ENCODE data around the gene RC3H2. TPM values are rescaled to one million over a fixed set of nuclear protein-coding genes. Genes with fewer than 3 reads are reported as not detected.
"Not testable (repeated sequence)": the region's sequence is repeated elsewhere in the genome, so short reads cannot be mapped to it uniquely, and the experiment has no call there.

Gene RC3H2
- total and polyA plus RNA-seq, 12 donors = 7.1 to 52.2 (median 42.9) TPM

GRCh38 chr9:122883125-122883524 lies 22.0 kb downstream of the RC3H2 start:
- no peak overlapping the region for H3K4me3 ChIP-seq
- no peak overlapping the region for H3K27ac ChIP-seq
- intact Hi-C loops (cut with DNase I) = no loop called here
- TF ChIP-seq CTCF (IDR thresholded peaks at IDR 0.05) = no peak
- H3K4me1 ChIP-seq = no peaks in the 10 kb centered on the region
- H3K9me3 ChIP-seq = no peaks in the 10 kb centered on the region
- no peak for DNase-seq
- H3K36me3 ChIP-seq = peaks cover 0 to 100% (median 68%) of the 10 kb centered on the region in 9 donors
- H3K27me3 ChIP-seq = no peaks in the 10 kb centered on the region
- WGBS, 2 donors = 92 to 96% methylated on average over 2 of the region's 2 CpGs
- no peak for ATAC-seq

DNA sequence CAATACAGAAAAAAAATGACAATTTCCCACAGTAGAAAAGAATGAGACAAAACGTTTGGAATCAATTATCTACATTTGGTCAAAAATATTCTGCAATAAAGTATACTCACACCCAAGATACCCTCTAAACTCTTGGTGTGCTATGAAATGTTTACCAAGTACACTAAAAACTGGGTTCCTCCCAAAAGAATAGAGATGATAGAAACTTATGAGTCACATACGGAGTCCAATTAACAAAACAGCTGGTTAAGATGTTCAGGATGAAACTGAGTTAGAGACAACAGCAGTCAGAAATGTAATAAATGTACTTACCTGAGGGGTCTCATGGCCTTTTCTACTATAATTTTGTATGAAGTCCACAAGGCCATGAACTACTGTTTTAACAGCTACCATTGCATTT lies 25.7 kb downstream of the RC3H2 start:
- Histone ChIP-seq H3K36me3 (peaks cover 0 to 100% (median 78%) of the 10 kb centered on the region in 9 donors), H3K27ac (no peak overlapping the region), H3K4me1 (no peaks in the 10 kb centered on the region), H3K27me3 (no peaks in the 10 kb centered on the region), H3K9me3 (no peaks in the 10 kb centered on the region), H3K4me3 (no peak overlapping the region)
- TF ChIP-seq CTCF (IDR thresholded peaks at IDR 0.05) = no peak
- intact Hi-C loops (cut with DNase I) = no loop called here
- whole genome bisulfite sequencing, 2 donors = 81 to 83% methylated on average over 2 of the region's 2 CpGs
- ATAC-seq (no peak), DNase-seq (no peak)

DNA sequence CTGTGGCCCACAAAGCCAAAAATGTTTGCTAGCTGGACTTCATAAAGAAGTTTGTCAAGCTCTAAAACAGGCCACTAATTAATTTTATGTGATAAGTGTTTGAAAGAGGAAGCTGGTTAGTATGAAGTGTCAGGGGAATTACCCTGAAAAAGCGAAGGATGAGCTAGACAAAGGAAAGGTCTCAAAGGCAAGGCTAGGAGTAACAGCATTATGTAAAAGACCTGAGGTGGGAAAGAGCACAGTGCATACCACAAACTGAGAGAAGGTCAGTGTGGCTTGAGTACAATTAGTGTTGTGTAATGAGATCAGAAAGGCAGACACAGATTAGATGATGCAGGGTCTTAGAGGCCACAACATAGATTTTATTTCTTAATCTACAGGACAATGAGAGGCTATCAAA lies 29.6 kb downstream of the RC3H2 start:
- ATAC-seq (no peak), DNase-seq (no peak)
- H3K9me3 ChIP-seq = no peaks in the 10 kb centered on the region
- no peak overlapping the region for H3K4me3 ChIP-seq
- H3K27me3 ChIP-seq = no peaks in the 10 kb centered on the region
- peaks cover 0 to 100% (median 69%) of the 10 kb centered on the region in 9 donors for H3K36me3 ChIP-seq
- no peak overlapping the region for H3K27ac ChIP-seq
- intact Hi-C loops (cut with DNase I) = no loop called here
- H3K4me1 ChIP-seq = no peaks in the 10 kb centered on the region
- WGBS, 2 donors = 88 to 93% methylated on average over 1 of the region's 1 CpG
- no peak for TF ChIP-seq CTCF (IDR thresholded peaks at IDR 0.05)

- not testable (repeated sequence) for H3K4me3 ChIP-seq
Measured at GRCh38 chr9:122867276-122867675, 37.9 kb downstream of the RC3H2 start.

DNA sequence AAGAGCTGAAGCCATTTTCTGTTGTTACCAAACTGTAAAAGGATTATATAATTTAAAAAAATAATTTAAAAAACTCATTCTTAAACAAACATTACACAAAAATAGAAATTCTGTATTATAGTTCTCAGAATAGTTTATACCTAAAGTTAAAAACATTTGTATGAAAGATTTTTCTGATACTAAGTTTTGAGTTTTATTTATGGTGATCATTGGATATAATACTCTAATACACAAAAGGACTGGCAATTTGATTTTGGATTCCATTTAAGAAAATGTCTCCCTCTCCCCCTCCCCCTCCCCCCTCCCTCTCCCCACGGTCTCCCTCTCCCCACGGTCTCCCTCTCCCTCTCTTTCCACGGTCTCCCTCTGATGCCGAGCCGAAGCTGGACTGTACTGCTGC lies 39.1 kb downstream of the RC3H2 start:
- WGBS, 2 donors = no CpG with 5 or more reads among the region's 5 CpGs

More at GRCh38 chr9:122867276-122867675, 37.9 kb downstream of the RC3H2 start:
- H3K27me3 ChIP-seq, DNase-seq, ATAC-seq, H3K27ac ChIP-seq, H3K9me3 ChIP-seq: not testable (repeated sequence)
- H3K4me1 ChIP-seq = peaks cover 0 to 13% (median 0%) of the 10 kb centered on the region in 9 donors
- intact Hi-C loops (cut with DNase I) = loop anchor here in 1 of 10 donors (10.0 kb wide), 1 partner anchor 52 kb away; no protein-coding TSS in a partner anchor
- H3K36me3 ChIP-seq = peaks cover 0 to 73% (median 4%) of the 10 kb centered on the region in 9 donors
- 95 to 96% methylated on average over 7 to 9 of the region's 27 CpGs for WGBS, 2 donors

More for the DNA sequence above, 39.1 kb downstream of the RC3H2 start:
- H3K27ac ChIP-seq = peak overlapping the region in 5 of 10 donors; percentile 9 to 66 (median 40)
- DNase-seq (no peak), ATAC-seq (no peak)
- intact Hi-C loops (cut with DNase I) = loop anchor here in 1 of 10 donors (10.0 kb wide), 1 partner anchor 51 kb away; no protein-coding TSS in a partner anchor
- peaks cover 0 to 13% (median 0%) of the 10 kb centered on the region in 9 donors for H3K4me1 ChIP-seq
- no peak overlapping the region for H3K4me3 ChIP-seq
- TF ChIP-seq CTCF (IDR thresholded peaks at IDR 0.05) = no peak
- no peaks in the 10 kb centered on the region for H3K27me3 ChIP-seq
- peaks cover 0 to 70% (median 4%) of the 10 kb centered on the region in 9 donors for H3K36me3 ChIP-seq
- no peaks in the 10 kb centered on the region for H3K9me3 ChIP-seq
